ENCODE data around the gene USP32. TPM values are rescaled to one million over a fixed set of nuclear protein-coding genes. Genes with fewer than 3 reads are reported as not detected.

Gene USP32
- polyA plus RNA-seq, 1 donor (not counting 4 experiments of a cell fraction or from before 2014, with no cell fraction given), result 37.6 TPM

GRCh38 chr17:60355663-60356594 lies 36.0 kb downstream of the USP32 start:
- peaks cover 40% of the 10 kb centered on the region for H3K79me2 ChIP-seq (ENCODE audit: control insufficient read depth, insufficient read depth, low read length)
- FAIRE-seq, result no peak
- no peaks in the 10 kb centered on the region for H4K20me1 ChIP-seq (ENCODE audit: control insufficient read depth, extremely low read depth, insufficient read depth, low read length)

DNA sequence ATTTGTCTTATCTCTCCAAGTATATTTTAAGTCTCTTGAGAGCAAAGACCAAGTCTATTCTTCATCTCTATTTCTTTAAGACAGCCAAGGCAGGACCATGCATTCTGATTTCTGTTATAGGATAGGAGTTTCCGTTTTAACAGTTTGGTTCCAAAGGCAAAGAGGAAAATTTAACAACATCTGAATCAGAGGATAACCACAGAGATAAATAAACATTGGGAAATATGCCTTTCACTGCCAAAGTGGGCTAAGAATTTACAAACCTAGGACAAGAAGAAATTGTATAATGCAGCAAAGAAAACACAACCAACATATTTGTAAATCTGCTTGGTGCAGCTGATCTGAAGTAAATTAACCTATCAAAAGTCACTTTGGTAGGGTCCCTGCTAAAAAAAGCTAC lies 37.7 kb downstream of the USP32 start:
- Histone ChIP-seq H3K4me1 (ENCODE audit: control insufficient read depth, extremely low read depth, insufficient read depth, low read length) (peaks cover 11% of the 10 kb centered on the region), H3K27me3 (ENCODE audit: control insufficient read depth, extremely low read depth, insufficient read depth, low read length) (no peaks in the 10 kb centered on the region), H3K9ac (ENCODE audit: control insufficient read depth, extremely low read depth, insufficient read depth, low read length) (no peak overlapping the region), H3K4me3 (ENCODE audit: control insufficient read depth in 2 of 3, extremely low read depth in 1 of 3, insufficient read depth in 2 of 3, low read depth in 1 of 3, low read length in 3 of 3) (no peak overlapping the region), H3K36me3 (ENCODE audit: control insufficient read depth in 2 of 2, extremely low read depth in 1 of 2, insufficient read depth in 2 of 2, low read length in 2 of 2) (no peaks in the 10 kb centered on the region), H3K9me1 (ENCODE audit: control insufficient read depth, extremely low read depth, insufficient read depth, low read length) (peaks cover 2% of the 10 kb centered on the region), H4K20me1 (ENCODE audit: control insufficient read depth, extremely low read depth, insufficient read depth, low read length) (no peaks in the 10 kb centered on the region), H3K4me2 (ENCODE audit: control insufficient read depth, extremely low read depth, insufficient read depth, low read depth, low read length) (no peak overlapping the region), H3K27ac (ENCODE audit: control insufficient read depth, insufficient read depth, low read length) (no peak overlapping the region), H2AFZ (ENCODE audit: control insufficient read depth, low read length) (no peak overlapping the region), H3K79me2 (ENCODE audit: control insufficient read depth, insufficient read depth, low read length) (peaks cover 46% of the 10 kb centered on the region), H3K9me3 (ENCODE audit: control insufficient read depth, low read depth, low read length) (no peaks in the 10 kb centered on the region)
- dilution Hi-C loops (cut with MboI; ENCODE audit: extremely low pct_ligation_motif_present, low sequenced_read_pairs), result no loop called here
- DNase-seq (ENCODE audit: low read depth, low spot score) (no peak), FAIRE-seq (no peak)
- no peak for TF ChIP-seq EZH2 (IDR thresholded peaks at IDR 0.05; ENCODE audit: low read length)
- TF ChIP-seq, protein P1, sequence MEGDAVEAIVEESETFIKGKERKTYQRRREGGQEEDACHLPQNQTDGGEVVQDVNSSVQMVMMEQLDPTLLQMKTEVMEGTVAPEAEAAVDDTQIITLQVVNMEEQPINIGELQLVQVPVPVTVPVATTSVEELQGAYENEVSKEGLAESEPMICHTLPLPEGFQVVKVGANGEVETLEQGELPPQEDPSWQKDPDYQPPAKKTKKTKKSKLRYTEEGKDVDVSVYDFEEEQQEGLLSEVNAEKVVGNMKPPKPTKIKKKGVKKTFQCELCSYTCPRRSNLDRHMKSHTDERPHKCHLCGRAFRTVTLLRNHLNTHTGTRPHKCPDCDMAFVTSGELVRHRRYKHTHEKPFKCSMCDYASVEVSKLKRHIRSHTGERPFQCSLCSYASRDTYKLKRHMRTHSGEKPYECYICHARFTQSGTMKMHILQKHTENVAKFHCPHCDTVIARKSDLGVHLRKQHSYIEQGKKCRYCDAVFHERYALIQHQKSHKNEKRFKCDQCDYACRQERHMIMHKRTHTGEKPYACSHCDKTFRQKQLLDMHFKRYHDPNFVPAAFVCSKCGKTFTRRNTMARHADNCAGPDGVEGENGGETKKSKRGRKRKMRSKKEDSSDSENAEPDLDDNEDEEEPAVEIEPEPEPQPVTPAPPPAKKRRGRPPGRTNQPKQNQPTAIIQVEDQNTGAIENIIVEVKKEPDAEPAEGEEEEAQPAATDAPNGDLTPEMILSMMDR (optimal IDR thresholded peaks at IDR 0.05 in 1 of 3, IDR thresholded peaks at IDR 0.05 in 1 of 3, conservative IDR thresholded peaks at IDR 0.05 in 1 of 3; ENCODE audit: extremely low read depth in 1 of 3, insufficient read depth in 2 of 3, low read length in 3 of 3), result no peak

More at GRCh38 chr17:60355663-60356594, 36.0 kb downstream of the USP32 start:
- H3K9me3 ChIP-seq (ENCODE audit: control insufficient read depth, low read depth, low read length), result no peaks in the 10 kb centered on the region
- no peak for DNase-seq (ENCODE audit: low read depth, low spot score)
- dilution Hi-C loops (cut with MboI; ENCODE audit: extremely low pct_ligation_motif_present, low sequenced_read_pairs), result no loop called here
- no peaks in the 10 kb centered on the region for H3K36me3 ChIP-seq (ENCODE audit: control insufficient read depth in 2 of 2, extremely low read depth in 1 of 2, insufficient read depth in 2 of 2, low read length in 2 of 2)
- no peaks in the 10 kb centered on the region for H3K27me3 ChIP-seq (ENCODE audit: control insufficient read depth, extremely low read depth, insufficient read depth, low read length)
- no peak for TF ChIP-seq EZH2 (IDR thresholded peaks at IDR 0.05; ENCODE audit: low read length)
- TF ChIP-seq, protein P1 (optimal IDR thresholded peaks at IDR 0.05 in 1 of 3, IDR thresholded peaks at IDR 0.05 in 1 of 3, conservative IDR thresholded peaks at IDR 0.05 in 1 of 3; ENCODE audit: extremely low read depth in 1 of 3, insufficient read depth in 2 of 3, low read length in 3 of 3), result no peak
- H3K4me1 ChIP-seq (ENCODE audit: control insufficient read depth, extremely low read depth, insufficient read depth, low read length), result peaks cover 11% of the 10 kb centered on the region
- H2AFZ ChIP-seq (ENCODE audit: control insufficient read depth, low read length), result no peak overlapping the region
- no peak overlapping the region for H3K9ac ChIP-seq (ENCODE audit: control insufficient read depth, extremely low read depth, insufficient read depth, low read length)
- no peak overlapping the region for H3K27ac ChIP-seq (ENCODE audit: control insufficient read depth, insufficient read depth, low read length)
- H3K4me2 ChIP-seq (ENCODE audit: control insufficient read depth, extremely low read depth, insufficient read depth, low read depth, low read length), result no peak overlapping the region
- H3K9me1 ChIP-seq (ENCODE audit: control insufficient read depth, extremely low read depth, insufficient read depth, low read length), result no peaks in the 10 kb centered on the region
- H3K4me3 ChIP-seq (ENCODE audit: control insufficient read depth in 2 of 3, extremely low read depth in 1 of 3, insufficient read depth in 2 of 3, low read depth in 1 of 3, low read length in 3 of 3), result no peak overlapping the region
